ENCODE results near the gene PCBP3. TPM values are rescaled to one million over a fixed set of nuclear protein-coding genes. Genes with fewer than 3 reads are reported as not detected.

The PCBP3 gene
- total RNA-seq, 1 donor from 2014 or later, result 3.8 TPM

DNA sequence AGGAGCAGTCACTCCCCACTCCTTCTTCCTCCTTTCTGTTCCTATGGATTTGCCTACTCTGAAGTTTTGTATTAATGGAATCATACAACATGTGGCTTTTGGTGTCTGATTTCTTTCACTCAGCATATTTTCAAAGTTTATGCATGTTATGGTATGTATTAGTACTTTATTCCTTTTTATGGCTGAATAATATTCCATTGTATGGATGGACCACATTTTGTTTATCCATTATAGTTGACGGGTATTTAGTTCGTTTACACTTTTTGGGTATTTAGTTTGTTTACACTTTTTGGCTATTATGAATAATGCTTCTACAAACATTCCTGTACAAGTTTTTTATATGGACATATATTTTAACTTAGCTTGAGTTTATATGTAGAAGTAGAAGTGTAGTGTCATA lies 113.1 kb downstream of the PCBP3 start:
- Histone ChIP-seq H3K4me1 (no peaks in the 10 kb centered on the region), H3K27ac (no peak overlapping the region), H3K36me3 (no peaks in the 10 kb centered on the region), H3K27me3 (no peaks in the 10 kb centered on the region), H3K4me3 (no peak overlapping the region), H3K9me3 (no peaks in the 10 kb centered on the region)
- ATAC-seq (no peak), DNase-seq (no peak)
- intact Hi-C loops (cut with DNase I), result no loop called here
- TF ChIP-seq, protein P1, sequence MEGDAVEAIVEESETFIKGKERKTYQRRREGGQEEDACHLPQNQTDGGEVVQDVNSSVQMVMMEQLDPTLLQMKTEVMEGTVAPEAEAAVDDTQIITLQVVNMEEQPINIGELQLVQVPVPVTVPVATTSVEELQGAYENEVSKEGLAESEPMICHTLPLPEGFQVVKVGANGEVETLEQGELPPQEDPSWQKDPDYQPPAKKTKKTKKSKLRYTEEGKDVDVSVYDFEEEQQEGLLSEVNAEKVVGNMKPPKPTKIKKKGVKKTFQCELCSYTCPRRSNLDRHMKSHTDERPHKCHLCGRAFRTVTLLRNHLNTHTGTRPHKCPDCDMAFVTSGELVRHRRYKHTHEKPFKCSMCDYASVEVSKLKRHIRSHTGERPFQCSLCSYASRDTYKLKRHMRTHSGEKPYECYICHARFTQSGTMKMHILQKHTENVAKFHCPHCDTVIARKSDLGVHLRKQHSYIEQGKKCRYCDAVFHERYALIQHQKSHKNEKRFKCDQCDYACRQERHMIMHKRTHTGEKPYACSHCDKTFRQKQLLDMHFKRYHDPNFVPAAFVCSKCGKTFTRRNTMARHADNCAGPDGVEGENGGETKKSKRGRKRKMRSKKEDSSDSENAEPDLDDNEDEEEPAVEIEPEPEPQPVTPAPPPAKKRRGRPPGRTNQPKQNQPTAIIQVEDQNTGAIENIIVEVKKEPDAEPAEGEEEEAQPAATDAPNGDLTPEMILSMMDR (IDR thresholded peaks at IDR 0.05), result no peak

DNA sequence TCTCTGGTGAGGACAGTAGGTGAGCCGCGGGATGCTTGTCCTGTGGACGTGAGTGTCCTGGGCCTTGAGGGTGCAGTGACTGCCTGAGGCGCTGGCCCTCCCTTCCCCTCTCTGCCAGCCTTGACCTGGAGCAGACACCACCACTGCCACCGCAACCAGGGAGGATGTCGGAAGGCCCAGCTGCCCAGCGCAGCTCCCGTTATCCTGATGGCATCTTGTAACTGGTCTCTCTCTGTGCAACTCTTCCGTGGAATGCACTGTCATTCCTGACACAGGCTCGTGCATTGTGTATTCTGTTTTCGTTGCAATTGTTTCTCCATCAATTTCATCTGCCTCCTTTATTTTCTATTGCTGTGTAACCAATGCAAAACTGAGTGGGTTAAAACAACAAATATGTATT lies 118.2 kb downstream of the PCBP3 start:
- ATAC-seq, result no peak
- H3K4me3 ChIP-seq, result no peak overlapping the region
- H3K36me3 ChIP-seq, result no peaks in the 10 kb centered on the region
- intact Hi-C loops (cut with DNase I), result no loop called here
- TF ChIP-seq, protein P1 (IDR thresholded peaks at IDR 0.05), result no peak
- no peak overlapping the region for H3K27ac ChIP-seq
- no peaks in the 10 kb centered on the region for H3K27me3 ChIP-seq
- H3K4me1 ChIP-seq, result no peaks in the 10 kb centered on the region
- DNase-seq, result no peak
- no peaks in the 10 kb centered on the region for H3K9me3 ChIP-seq

- no peaks in the 10 kb centered on the region for H3K9me3 ChIP-seq
- no peak for ATAC-seq
- TF ChIP-seq, protein P1 (IDR thresholded peaks at IDR 0.05), result no peak
- no peaks in the 10 kb centered on the region for H3K27me3 ChIP-seq
- DNase-seq, result no peak
- no peak overlapping the region for H3K4me3 ChIP-seq
- no peaks in the 10 kb centered on the region for H3K36me3 ChIP-seq
- H3K4me1 ChIP-seq, result no peaks in the 10 kb centered on the region
- no peak overlapping the region for H3K27ac ChIP-seq
- intact Hi-C loops (cut with DNase I), result no loop called here
Observed at GRCh38 chr21:45763074-45763473, 119.5 kb downstream of the PCBP3 start.

- ATAC-seq (no peak), DNase-seq (no peak)
- Histone ChIP-seq H3K27me3 (no peaks in the 10 kb centered on the region), H3K36me3 (no peaks in the 10 kb centered on the region), H3K4me1 (no peaks in the 10 kb centered on the region), H3K4me3 (no peak overlapping the region), H3K27ac (no peak overlapping the region), H3K9me3 (no peaks in the 10 kb centered on the region)
- TF ChIP-seq, protein P1 (IDR thresholded peaks at IDR 0.05), result no peak
- intact Hi-C loops (cut with DNase I), result no loop called here
Observed at GRCh38 chr21:45763506-45763905, 120.0 kb downstream of the PCBP3 start.

- TF ChIP-seq, protein P1 (IDR thresholded peaks at IDR 0.05), result no peak
- Histone ChIP-seq H3K4me1 (no peaks in the 10 kb centered on the region), H3K36me3 (no peaks in the 10 kb centered on the region), H3K27ac (no peak overlapping the region), H3K9me3 (no peaks in the 10 kb centered on the region), H3K27me3 (no peaks in the 10 kb centered on the region), H3K4me3 (no peak overlapping the region)
- intact Hi-C loops (cut with DNase I), result no loop called here
- ATAC-seq (no peak), DNase-seq (no peak)
Observed at GRCh38 chr21:45764792-45765191, 121.3 kb downstream of the PCBP3 start.

DNA sequence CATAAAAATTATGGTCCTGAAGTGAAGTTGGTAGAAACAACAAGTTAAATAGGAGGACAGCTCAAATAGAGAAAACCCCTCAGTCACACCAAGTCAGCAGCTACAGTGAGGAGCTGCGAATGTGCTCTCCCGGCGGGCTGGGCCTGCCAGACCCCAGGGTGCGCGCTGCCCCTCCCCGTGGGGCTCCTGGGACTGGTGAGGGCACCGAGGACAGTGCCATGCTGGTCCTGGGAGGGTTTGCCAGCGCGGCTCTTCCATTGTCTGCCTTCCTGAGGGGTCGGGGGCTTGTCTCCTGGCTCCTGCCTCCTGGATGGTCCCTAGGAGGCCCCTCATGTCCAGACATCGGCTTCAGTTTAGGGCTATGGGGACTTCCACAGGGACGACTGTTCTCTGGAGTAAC lies 121.8 kb downstream of the PCBP3 start:
- H3K4me3 ChIP-seq, result no peak overlapping the region
- intact Hi-C loops (cut with DNase I), result no loop called here
- H3K27ac ChIP-seq, result no peak overlapping the region
- H3K9me3 ChIP-seq, result no peaks in the 10 kb centered on the region
- no peaks in the 10 kb centered on the region for H3K27me3 ChIP-seq
- no peaks in the 10 kb centered on the region for H3K36me3 ChIP-seq
- ATAC-seq (no peak), DNase-seq (no peak)
- H3K4me1 ChIP-seq, result no peaks in the 10 kb centered on the region
- TF ChIP-seq, protein P1 (IDR thresholded peaks at IDR 0.05), result no peak
